GM19240 (cell line): ENCODE data around the gene ZNF638.
"Not testable (repeated sequence)": the region's sequence is repeated elsewhere in the genome, so short reads cannot be mapped to it uniquely, and the experiment has no call there.

ENCODE experiments used
- DNase-seq: peaks from one replicate; pipeline ENCODE4 v3.0.0; 2011; ENCODE audit warnings: low spot score; ENCODE audit not compliant: insufficient read length

ZNF638 gene

DNA sequence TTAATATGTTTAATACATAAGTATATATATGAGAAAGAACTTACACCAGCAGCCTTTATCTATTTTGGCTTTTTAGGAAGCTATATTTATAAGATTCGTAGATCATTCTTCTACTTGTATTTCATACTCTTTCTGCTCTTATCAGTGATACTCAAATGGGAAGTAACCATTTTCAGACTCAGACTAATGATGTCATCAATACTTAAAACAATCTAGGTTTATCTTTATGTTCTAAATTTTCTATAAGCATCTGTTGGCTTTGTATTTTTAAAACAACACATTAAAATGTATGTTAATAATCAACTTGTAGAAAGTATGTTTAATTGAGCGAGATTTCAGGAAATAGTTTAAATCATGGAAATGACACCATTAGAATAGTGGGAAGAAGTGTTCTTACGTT lies 70.8 kb downstream of the ZNF638 start:
- DNase-seq: no peak

DNA sequence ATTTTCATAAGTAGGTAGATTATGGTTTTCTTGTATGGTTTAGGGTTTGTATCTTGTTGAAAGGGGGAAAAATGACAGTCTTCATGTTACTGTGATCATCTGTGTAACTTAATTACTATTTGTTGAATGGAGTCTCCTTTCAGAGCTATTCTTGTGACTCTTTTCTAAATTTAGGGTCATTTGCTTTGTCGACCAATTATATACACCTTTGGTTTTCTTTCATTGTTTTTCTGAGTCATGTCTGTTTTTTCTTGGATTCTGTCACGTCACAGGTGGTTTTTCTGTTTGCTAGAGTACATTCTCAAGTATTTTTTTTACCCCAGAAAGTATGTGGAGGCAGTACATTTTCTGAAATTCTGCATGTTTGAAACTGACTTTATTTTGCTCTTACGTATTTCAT lies 78.0 kb downstream of the ZNF638 start:
- no peak for DNase-seq

DNA sequence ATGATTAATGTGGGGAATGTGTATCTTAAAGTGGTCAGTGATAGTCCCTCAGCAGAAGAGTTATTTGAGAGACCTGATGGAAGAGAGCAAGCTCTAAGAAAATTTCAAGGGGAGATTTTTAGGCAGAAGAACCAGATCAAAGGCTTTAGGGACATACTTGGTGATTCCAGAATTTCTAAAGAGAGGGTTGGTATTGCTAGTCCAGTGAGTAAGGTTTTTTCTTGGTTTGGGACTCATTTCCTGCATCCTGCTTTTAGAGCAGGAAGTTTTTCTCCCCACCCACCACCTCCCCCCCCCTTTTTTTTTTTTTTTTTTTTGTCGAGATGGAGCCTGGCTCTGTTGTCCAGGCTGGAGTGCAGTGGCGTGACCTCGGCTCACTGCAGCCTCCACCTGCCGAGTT lies 79.1 kb downstream of the ZNF638 start:
- DNase-seq: no peak

DNA sequence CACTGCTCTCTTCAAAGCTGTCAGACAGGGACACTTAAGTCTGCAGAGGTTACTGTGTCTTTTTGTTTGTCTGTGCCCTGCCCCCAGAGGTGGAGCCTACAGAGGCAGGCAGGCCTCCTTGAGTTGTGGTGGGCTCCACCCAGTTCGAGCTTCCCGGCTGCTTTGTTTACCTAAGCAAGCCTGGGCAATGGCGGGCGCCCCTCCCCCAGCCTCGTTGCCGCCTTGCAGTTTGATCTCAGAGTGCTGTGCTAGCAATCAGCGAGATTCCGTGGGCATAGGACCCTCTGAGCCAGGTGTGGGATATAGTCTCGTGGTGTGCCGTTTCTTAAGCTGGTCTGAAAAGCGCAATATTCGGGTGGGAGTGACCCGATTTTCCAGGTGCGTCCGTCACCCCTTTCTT lies 85.3 kb downstream of the ZNF638 start:
- DNase-seq: not testable (repeated sequence)

DNA sequence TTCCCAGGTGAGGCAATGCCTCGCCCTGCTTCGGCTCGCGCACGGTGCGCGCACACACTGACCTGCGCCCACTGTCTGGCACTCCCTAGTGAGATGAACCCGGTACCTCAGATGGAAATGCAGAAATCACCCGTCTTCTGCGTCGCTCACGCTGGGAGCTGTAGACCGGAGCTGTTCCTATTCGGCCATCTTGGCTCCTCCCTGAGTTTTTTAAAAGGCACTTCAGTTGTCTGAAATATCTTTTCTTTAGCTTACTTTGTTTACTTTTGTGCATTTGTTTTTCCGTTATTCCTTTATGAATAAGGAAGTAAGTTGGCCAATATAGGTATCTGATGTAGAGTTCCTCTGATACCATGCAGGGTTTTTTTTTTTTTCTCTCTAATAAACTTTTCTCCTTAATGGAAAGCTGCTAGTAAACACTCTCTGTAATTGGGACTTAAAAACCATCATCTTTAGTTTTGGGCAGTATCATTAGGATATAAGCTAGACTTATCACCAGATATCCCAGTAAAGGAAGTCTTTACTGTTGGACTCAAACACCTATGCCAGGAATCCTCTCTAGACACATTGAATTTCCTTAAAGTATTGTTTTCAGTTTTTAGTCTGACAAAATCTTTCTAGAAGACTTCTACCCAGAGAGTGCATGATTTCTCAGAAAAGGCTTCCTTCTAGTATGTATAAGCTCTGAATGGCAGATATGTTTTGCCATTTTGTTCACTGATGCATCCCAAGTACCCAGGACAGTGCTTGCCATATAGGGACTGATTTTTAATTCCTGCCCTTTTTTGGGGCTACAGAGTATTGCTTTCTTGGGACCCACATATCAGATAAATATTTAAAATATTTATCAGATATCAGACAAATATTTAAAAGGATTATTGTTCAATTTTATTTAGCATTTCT lies 86.0 kb downstream of the ZNF638 start:
- no peak for DNase-seq

DNA sequence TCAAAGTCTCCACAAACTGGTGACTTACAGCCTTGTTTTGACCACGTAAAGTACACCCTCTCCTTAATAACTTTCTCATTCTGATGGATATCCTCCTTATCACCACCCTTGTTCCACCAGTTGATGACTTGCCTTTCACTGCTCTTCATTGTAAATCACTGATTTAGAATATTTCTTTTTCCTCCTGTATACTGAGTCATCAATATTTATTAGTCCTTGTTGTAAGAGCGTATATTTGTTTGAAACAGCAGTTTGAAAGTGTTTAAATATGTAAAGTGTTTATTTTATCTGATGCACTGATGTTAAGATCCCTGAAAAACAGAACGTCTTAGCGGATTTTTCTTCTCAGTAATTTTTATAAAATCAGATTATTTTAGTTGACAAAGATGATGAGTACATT lies 87.6 kb downstream of the ZNF638 start:
- DNase-seq: no peak

DNA sequence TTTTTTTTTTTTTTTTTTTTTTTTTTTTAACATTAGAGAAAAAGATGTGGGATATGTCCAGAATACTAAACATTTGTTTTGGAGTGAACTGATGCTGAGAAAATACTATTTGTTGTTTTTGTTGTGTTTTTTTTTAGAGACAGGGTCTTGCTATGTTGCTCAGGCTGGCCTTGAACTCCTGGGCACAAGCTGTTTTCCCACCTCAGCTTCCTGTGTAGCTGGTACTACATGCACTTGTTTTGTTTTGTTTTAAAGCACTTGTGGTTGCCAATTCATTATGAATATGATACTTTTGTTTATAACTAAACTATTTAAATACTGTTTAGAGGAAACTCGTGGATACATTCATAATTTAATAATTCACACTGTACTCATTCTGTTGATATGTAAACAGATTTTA lies 88.4 kb downstream of the ZNF638 start:
- no peak for DNase-seq

DNA sequence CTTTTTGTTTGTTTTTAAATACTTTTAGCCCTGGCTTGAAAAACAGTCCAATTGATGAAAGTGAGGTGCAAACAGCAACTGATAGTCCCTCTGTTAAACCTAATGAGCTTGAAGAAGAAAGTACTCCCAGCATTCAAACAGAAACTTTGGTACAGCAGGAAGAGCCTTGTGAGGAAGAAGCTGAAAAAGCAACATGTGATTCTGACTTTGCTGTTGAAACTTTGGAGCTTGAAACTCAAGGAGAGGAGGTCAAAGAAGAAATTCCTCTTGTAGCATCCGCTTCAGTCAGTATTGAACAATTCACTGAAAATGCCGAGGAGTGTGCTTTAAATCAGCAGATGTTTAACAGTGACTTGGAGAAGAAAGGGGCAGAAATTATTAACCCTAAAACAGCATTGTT lies 91.2 kb downstream of the ZNF638 start:
- no peak for DNase-seq

DNA sequence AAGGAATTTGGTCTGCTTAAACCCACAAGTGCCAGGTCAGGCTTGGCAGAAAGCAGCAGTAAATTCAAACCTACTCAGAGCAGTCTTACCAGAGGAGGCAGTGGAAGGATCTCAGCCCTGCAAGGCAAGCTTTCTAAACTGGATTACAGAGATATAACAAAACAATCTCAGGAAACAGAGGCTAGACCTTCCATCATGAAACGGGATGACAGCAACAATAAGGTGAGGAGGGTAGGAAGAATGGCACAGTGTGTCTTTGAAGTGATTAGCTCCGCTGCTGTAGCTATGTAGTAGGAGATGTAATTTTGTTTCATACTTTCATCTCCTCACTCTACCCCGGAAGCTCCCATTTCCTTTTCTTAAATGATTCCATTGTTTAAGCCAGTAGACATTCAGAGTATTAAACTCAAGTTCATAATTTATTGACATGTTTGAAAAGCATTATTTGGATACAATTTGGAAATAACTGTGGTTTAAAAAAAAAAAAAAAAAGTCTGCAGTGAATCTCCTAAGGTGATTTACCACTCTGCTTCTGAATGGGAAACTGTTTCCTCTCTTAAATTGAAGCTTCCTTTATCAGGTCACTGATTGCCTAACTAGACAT lies 92.3 kb downstream of the ZNF638 start:
- no peak for DNase-seq

DNA sequence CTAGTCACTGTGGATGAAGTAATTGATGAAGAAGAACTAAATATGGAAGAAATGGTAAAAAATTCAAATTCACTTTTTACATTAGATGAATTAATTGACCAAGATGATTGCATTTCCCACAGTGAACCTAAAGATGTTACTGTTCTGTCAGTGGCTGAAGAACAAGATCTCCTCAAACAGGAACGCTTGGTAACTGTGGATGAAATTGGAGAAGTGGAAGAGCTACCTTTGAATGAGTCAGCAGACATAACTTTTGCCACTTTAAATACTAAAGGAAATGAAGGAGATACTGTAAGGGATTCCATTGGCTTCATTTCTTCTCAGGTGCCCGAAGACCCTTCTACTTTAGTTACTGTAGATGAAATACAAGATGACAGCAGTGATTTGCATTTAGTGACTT lies 95.1 kb downstream of the ZNF638 start:
- DNase-seq: no peak

DNA sequence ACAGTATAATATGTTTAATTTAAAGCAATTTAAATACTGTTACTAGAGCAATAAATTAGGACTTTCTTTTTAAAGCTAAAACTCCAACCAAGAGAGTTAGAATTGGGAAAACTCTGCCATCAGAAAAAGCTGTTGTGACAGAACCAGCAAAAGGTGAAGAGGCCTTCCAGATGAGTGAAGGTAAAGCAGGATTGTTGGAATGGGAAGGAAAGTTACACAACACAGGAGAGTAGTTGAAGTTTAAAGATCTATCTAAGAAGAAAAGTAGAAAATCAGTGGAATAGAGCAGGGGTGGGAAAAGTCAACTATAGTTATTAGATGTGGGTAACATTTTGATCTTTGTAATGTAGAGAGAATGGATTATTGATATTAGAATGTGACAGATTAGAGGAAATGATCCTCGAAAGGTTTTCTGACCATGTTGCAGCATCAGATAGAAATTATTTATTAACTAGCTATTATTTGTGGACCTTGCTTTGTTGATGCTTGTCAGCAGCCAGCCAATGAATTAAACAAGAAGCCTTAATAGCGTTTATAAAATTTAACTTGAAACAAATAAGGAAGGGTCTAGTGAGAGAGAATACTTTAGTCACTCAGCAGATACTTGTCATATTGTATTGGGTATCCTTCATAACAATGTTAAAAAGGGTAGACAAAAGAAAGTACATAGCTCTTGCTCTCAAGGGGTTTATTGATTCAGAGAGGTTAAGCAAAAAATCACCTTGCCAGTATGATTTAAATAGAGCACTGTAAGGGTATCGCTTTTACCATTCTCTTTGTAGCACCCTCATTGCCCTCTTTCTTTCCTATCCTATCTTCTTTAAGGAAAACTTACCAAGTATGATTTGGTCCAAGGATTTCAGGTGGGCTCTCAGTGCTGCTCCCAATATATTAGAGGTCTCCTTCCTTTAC lies 97.1 kb downstream of the ZNF638 start:
- DNase-seq: no peak

DNA sequence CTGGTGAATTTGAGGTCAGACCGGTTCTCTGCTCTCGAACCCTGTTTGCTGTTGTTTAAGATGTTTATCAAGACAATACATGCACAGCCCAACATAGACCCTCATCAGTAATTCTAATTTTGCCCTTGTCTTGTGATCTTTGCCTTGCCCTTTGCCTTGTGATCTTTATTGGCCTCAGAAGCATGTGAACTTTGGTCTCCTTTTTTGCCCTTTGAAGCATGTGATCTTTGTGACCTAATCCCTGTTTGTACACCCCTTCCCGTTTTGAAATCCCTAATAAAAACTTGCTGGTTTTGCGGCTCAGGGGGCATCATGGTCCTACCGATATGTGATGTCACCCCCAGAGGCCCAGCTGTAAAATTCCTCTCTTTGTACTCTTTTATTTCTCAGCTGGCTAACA lies 113.6 kb downstream of the ZNF638 start:
- not testable (repeated sequence) for DNase-seq

DNA sequence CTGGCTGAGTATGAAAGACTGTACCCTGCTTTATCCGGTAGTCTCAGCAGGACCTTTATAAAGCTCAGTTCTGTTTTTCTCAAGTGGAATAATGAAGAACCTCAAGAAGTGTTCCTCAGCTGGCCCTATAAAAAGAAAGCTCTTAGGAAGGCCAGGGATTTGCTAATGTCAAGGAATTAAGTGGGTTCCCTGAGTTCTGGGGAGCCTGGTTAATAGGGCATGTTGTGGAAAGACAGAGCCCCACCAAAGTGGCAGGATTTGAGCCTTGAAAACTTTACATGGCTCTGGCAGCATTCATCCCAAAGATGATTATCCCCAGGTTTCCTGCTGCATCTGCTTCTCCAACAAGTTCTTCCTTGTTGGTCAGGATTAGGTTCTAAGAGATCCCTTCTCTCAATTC lies 114.9 kb downstream of the ZNF638 start:
- DNase-seq: no peak

DNA sequence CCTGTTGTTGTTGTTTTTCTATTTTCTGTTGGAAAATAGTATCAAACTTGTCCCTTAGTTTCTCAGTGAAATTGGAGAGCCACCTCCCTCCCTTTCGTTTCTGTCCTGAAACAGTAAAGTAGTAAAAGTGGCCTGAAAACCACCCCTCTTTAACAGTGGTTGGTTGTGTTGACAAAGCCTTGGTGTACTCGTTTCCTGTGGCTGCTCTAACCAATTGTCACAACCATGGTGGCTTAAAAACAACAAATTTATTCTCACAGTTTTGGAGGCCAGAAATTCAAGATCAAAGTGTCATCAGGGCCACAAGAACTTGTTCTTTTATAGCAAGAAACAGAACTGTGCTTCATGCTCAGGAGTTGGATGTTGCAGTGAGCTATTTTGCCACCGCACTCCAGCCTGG lies 117.8 kb downstream of the ZNF638 start:
- no peak for DNase-seq

DNA sequence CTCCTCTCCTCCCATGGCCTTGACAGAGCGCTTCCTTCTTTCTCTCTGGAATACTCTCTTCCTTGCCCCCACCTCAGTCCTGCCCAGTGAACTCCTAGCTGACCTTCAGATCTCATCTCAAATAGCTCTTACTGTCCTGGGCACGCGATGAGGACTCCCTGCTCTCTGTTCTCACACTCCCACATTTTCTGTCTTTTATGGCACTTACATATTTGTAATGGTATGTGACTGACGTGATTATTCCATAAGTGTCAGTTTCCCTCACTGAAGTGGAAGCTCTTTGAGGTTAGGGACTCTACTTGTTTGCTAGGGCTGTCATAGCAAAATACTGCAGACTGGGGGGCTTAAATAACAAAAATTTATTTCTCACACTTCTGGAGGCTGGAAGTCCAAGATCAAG lies 120.1 kb downstream of the ZNF638 start:
- no peak for DNase-seq

DNA sequence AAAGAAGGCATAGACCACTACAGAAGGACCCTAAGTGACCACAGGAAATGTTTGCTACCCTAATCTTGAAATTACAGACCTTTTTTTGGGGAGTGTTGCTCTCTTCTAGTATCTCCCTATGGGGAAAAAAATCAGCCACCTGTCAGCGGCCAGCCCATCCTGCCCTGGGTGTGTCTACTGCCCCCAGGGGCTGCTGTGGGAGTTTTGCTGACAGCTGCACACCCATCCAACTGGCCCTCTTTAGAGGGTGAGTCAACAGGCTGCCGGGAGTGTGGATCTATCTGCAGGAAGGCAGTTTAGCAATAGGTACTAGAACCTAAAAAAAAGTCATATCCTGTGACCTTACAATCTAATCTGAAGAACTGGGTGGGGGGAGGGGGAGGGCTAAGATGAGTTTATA lies 121.0 kb downstream of the ZNF638 start:
- DNase-seq: no peak

DNA sequence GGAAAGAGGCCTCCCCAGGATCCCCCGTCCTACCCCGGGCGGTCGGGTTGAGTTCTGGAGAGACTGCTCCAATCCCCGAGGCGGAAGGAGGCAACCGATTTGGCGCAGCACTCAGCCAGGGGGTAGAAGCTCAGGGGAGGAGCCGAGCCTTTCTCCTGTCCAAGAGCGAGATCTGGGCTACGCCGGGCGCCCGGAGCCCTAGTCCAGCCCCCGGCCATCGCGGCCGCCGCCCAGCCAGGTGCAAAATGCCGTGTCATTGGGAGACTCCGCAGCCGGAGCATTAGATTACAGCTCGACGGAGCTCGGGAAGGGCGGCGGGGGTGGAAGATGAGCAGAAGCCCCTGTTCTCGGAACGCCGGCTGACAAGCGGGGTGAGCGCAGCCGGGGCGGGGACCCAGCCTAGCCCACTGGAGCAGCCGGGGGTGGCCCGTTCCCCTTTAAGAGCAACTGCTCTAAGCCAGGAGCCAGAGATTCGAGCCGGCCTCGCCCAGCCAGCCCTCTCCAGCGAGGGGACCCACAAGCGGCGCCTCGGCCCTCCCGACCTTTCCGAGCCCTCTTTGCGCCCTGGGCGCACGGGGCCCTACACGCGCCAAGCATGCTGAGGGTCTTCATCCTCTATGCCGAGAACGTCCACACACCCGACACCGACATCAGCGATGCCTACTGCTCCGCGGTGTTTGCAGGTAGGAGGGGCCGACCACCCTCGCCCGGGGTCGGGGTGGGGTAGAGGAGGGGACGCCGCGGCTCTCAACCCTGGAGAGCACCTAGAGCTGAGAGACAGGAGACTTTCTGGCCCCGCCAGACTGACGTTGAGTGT lies 122.0 kb downstream of the ZNF638 start, which contains the start of gene DYSF:
Gene DYSF, plus strand, starts transcription at position 158 of the 817 bp plus-strand sequence.
- DNase-seq: no peak

DNA sequence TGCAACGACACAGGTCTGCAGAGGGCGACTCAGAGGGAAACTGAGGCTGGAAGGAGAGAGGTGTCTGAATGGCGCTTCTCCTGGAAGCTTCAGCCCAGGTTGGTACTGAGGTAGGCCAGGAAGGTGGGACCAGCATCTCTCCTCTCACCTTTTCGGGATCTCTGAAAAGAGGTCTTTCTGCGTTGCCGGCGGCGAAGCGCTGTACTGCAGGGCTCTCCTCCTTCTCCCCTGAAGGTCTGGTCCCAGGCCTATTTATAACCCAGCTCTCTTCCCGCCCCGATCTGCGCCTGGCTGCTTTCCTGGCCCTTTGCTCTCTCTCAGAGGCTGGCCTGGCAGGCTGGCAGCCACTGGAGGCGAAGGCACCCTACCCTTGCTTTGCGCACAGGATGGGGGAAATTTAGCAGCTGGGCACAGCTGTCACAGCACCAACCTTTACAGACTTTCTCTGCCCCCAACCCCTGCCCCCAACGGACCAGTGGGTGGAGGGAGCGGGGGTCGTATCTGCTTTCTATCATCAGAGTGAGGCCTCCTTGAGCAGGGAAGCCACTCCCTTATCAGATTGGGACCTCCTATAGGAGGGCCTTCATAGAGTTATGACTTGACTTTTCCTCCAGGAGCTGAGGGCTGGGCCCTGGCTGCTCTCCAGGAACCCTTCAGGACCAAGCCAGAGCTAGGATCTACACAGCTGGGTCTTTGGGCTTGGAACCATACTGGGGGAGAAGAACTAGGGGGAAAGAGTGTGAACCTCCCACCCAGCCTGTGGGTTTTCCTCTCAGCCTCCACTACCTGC lies 122.8 kb downstream of the ZNF638 start:
- no peak for DNase-seq

DNA sequence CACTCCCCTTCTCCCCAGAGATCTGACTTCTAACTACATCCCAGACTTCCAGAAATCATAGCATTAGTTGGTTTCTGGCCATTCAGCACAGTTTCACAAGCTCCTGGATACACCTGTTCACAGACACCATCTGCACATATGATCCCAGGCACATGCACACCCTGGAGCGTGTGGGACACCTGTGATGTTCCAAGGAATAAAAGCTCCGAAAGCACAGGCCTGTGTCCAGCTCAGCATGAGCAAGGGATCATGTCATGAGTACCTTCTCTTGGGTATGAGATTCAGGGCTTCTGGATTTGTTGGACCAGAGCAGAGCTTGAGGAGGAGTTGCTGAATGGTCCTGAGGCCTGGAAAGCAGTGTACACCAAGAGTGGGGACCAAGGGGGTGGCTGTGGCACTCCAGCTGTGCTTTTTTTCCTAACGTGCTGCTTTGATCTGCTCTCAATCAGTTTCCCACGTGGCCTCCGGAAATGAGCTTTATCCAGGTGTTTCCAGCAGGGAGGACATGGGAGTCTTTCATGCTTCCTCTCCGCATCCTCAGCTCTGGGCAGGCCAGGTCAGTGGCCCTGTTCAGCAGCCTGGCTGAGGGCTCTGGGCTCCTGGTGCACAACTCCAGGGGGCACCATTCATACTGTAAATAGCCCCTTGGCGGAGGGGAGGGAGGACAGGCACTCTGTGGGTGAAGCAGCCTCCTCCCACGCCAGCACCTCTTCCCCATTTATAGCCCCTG lies 123.6 kb downstream of the ZNF638 start:
- no peak for DNase-seq
